WTC11 (cell line): ENCODE data around the gene HIP1R. TPM values are rescaled to one million over a fixed set of nuclear protein-coding genes. Genes with fewer than 3 reads are reported as not detected.

Experiments used
- ATAC-seq: fragments of 200-7000 bp; cut with Tn5 transposase; 2 replicates; pipeline ENCODE4 v1.10.0; 2021; ENCODE audit warnings: mild to moderate bottlenecking, moderate library complexity
- CTCF ChIA-PET: fragments of 300-600 bp; sonication (Branson Sonifier 250); formaldehyde crosslinking; loops from one replicate; lab custom pipeline; 2021; ENCODE audit warnings: antibody characterized with exemption; lab: Charles Lee
- POLR2A ChIA-PET: fragments of 350-600 bp; sonication (Branson Sonifier 250); formaldehyde crosslinking; loops from one replicate; lab custom pipeline; 2021; ENCODE audit warnings: antibody characterized with exemption; lab: Charles Lee
- DNase-seq: peaks from one replicate; pipeline ENCODE4 v3.0.0; 2021; ENCODE audit warnings: low spot score
- H3K27ac Mint-ChIP-seq: 2 replicates; pipeline ENCODE4 v1.8.0; 2021; ENCODE audit warnings: mixed read lengths
- H3K27me3 Mint-ChIP-seq: 2 replicates; pipeline ENCODE4 v1.8.0; 2021; ENCODE audit warnings: low read depth, mild to moderate bottlenecking, moderate library complexity, mixed read lengths
- H3K36me3 Mint-ChIP-seq: 2 replicates; pipeline ENCODE4 v1.8.0; 2021; ENCODE audit warnings: mixed read lengths
- H3K4me1 Mint-ChIP-seq: 2 replicates; pipeline ENCODE4 v1.8.0; 2022; ENCODE audit warnings: mixed read lengths
- H3K4me3 Mint-ChIP-seq: 2 replicates; pipeline ENCODE4 v1.8.0; 2021; ENCODE audit warnings: mild to moderate bottlenecking, moderate library complexity, mixed read lengths
- H3K9me3 Mint-ChIP-seq: 2 replicates; pipeline ENCODE4 v1.8.0; 2021; ENCODE audit warnings: mixed read lengths
- CBFB ChIP-seq: sonication (generic); formaldehyde crosslinking; IDR thresholded peaks from 2 replicates; pipeline ENCODE4 v1.8.1; 2022; ENCODE audit warnings: mild to moderate bottlenecking, low read depth, missing genetic modification reagents
- CREM ChIP-seq: sonication (generic); formaldehyde crosslinking; IDR thresholded peaks from 2 replicates; pipeline ENCODE4 v1.8.1; 2022; ENCODE audit warnings: mild to moderate bottlenecking, missing genetic modification reagents, moderate library complexity
- ETV6 ChIP-seq: sonication (generic); formaldehyde crosslinking; IDR thresholded peaks from 2 replicates; pipeline ENCODE4 v1.8.1; 2022; ENCODE audit warnings: mild to moderate bottlenecking, missing genetic modification reagents
- GABPB1 ChIP-seq: sonication (generic); formaldehyde crosslinking; IDR thresholded peaks from 2 replicates; pipeline ENCODE4 v1.8.1; 2023; ENCODE audit warnings: mild to moderate bottlenecking, missing genetic modification reagents
- GTF2I ChIP-seq: fragments of 250-450 bp; sonication (Bioruptor Pico); conservative IDR thresholded peaks from 2 replicates; pipeline ENCODE4 v1.4.0; 2021; ENCODE audit warnings: mild to moderate bottlenecking
- NR1H2 ChIP-seq: sonication (generic); formaldehyde crosslinking; IDR thresholded peaks from 2 replicates; pipeline ENCODE4 v1.9.0; 2021; ENCODE audit warnings: mild to moderate bottlenecking, moderate library complexity, missing genetic modification reagents
- NR3C1 ChIP-seq: sonication (generic); formaldehyde crosslinking; conservative IDR thresholded peaks from 2 replicates; pipeline ENCODE4 v1.8.1; 2023; ENCODE audit warnings: low read depth, mild to moderate bottlenecking, missing genetic modification reagents
- PRDM15 ChIP-seq: sonication (generic); formaldehyde crosslinking; IDR thresholded peaks from 2 replicates; pipeline ENCODE4 v1.8.0; 2022; ENCODE audit warnings: missing genetic modification reagents
- SMAD4 ChIP-seq: sonication (generic); formaldehyde crosslinking; IDR thresholded peaks from 2 replicates; pipeline ENCODE4 v1.8.0; 2022; ENCODE audit warnings: mild to moderate bottlenecking, missing genetic modification reagents
- SOX15 ChIP-seq: fragments of 250-450 bp; sonication (Bioruptor Pico); IDR thresholded peaks from 2 replicates; pipeline ENCODE4 v1.9.0; 2021; ENCODE audit warnings: mild to moderate bottlenecking
- total RNA-seq: library from RNA; stranded (reverse); gene quantifications from 3 replicates; pipeline ENCODE4 v1.2.3, GENCODE V29; 2021
- TF ChIP-seq, protein P1 (sequence below): sonication (generic); formaldehyde crosslinking; IDR thresholded peaks from 2 replicates; pipeline ENCODE4 v1.8.1; 2023; ENCODE audit warnings: mild to moderate bottlenecking, missing genetic modification reagents, moderate library complexity
- TF ChIP-seq, protein P2 (sequence below): sonication (generic); formaldehyde crosslinking; IDR thresholded peaks from 2 replicates; pipeline ENCODE4 v1.8.0; 2023; ENCODE audit warnings: mild to moderate bottlenecking, missing genetic modification reagents
- TF ChIP-seq, protein P3 (sequence below): fragments of 250-450 bp; sonication (Bioruptor Pico); IDR thresholded peaks from 2 replicates; pipeline ENCODE4 v1.9.0; 2021; ENCODE audit warnings: mild to moderate bottlenecking, borderline replicate concordance

Gene HIP1R
- total RNA-seq, 1 experiment from 2014 or later: 45.2 TPM

DNA sequence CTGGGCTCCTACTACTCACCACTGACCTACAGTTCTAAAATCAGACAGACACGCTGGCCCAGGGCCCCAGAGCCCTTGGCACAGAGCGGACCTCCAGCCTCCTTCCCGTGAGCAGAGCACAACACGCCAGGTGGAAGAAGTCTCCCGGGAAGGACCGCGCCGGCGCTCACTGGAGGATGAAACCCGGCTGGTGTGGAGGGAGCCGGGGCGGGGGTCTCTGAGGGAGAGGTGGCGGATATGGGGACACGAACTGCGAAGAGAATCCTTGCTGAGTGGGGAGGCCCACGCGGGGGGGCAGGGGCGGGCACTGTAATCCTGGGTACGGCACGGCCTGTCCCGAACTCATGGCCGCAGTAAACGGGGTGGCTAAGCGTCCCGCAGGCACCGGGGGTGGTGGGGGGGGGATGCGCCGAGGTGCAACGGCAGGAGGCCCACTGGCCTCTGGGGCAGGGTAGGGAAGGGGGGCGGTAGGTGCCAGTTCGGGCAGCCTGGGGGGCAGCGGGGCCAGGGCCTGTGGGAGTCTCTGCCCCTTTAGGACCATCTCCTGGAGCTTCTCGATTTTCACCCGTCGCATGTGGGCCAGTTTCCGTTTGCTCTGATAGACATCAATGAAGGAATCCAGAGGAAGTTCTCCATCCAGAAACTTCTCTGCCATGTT, 31.8 kb downstream of the HIP1R start:
- Mint-ChIP-seq H3K36me3 (peaks cover 24% of the 10 kb centered on the region), H3K9me3 (no peaks in the 10 kb centered on the region), H3K27me3 (peaks cover 77% of the 10 kb centered on the region), H3K4me1 (peaks cover 4% of the 10 kb centered on the region), H3K4me3 (no peak overlapping the region), H3K27ac (no peak overlapping the region)
- ChIA-PET CTCF (interaction anchor here (0.8 to 2.2 kb wide), 28 partner anchors 8 to 715 kb away, joined by 3 to 25 read pairs (median 4); partner anchors contain the start of gene ABCB9), POLR2A (interaction anchor here (1.0 kb wide), 1 partner anchor 365 kb away, joined by 3 read pairs; no protein-coding TSS in a partner anchor)
- TF ChIP-seq CREM (no peak), ETV6 (no peak), PRDM15 (CRISPR knock-in tag) (no peak), NR1H2 (no peak), GTF2I (CRISPR knock-in tag) (no peak), SMAD4 (CRISPR knock-in tag) (no peak), CBFB (CRISPR knock-in tag) (no peak), NR3C1 (no peak), SOX15 (CRISPR knock-in tag) (no peak)
- TF ChIP-seq, protein P1, sequence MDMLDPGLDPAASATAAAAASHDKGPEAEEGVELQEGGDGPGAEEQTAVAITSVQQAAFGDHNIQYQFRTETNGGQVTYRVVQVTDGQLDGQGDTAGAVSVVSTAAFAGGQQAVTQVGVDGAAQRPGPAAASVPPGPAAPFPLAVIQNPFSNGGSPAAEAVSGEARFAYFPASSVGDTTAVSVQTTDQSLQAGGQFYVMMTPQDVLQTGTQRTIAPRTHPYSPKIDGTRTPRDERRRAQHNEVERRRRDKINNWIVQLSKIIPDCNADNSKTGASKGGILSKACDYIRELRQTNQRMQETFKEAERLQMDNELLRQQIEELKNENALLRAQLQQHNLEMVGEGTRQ (CRISPR knock-in tag): no peak
- TF ChIP-seq, protein P2, sequence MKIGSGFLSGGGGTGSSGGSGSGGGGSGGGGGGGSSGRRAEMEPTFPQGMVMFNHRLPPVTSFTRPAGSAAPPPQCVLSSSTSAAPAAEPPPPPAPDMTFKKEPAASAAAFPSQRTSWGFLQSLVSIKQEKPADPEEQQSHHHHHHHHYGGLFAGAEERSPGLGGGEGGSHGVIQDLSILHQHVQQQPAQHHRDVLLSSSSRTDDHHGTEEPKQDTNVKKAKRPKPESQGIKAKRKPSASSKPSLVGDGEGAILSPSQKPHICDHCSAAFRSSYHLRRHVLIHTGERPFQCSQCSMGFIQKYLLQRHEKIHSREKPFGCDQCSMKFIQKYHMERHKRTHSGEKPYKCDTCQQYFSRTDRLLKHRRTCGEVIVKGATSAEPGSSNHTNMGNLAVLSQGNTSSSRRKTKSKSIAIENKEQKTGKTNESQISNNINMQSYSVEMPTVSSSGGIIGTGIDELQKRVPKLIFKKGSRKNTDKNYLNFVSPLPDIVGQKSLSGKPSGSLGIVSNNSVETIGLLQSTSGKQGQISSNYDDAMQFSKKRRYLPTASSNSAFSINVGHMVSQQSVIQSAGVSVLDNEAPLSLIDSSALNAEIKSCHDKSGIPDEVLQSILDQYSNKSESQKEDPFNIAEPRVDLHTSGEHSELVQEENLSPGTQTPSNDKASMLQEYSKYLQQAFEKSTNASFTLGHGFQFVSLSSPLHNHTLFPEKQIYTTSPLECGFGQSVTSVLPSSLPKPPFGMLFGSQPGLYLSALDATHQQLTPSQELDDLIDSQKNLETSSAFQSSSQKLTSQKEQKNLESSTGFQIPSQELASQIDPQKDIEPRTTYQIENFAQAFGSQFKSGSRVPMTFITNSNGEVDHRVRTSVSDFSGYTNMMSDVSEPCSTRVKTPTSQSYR (CRISPR knock-in tag): no peak
- ATAC-seq (no peak), DNase-seq (peak; percentile 9)

- CTCF ChIA-PET: interaction anchor here (0.5 to 2.2 kb wide), 34 partner anchors 9 to 714 kb away, joined by 3 to 25 read pairs (median 4); partner anchors contain the start of genes ABCB9 and HIP1R
- peaks cover 11% of the 10 kb centered on the region for H3K4me1 Mint-ChIP-seq
- peak; percentile 77 for ATAC-seq
- peaks cover 85% of the 10 kb centered on the region for H3K27me3 Mint-ChIP-seq
- no peaks in the 10 kb centered on the region for H3K9me3 Mint-ChIP-seq
- H3K36me3 Mint-ChIP-seq: peaks cover 24% of the 10 kb centered on the region
- peak; percentile 71 for DNase-seq
- POLR2A ChIA-PET: interaction anchor here (1.0 kb wide), 1 partner anchor 365 kb away, joined by 3 read pairs; no protein-coding TSS in a partner anchor
- TF ChIP-seq GABPB1 (CRISPR knock-in tag): 0 out of 2 replicates have a peak, but pooled peaks have one; percentile 30
- TF ChIP-seq, protein P3, sequence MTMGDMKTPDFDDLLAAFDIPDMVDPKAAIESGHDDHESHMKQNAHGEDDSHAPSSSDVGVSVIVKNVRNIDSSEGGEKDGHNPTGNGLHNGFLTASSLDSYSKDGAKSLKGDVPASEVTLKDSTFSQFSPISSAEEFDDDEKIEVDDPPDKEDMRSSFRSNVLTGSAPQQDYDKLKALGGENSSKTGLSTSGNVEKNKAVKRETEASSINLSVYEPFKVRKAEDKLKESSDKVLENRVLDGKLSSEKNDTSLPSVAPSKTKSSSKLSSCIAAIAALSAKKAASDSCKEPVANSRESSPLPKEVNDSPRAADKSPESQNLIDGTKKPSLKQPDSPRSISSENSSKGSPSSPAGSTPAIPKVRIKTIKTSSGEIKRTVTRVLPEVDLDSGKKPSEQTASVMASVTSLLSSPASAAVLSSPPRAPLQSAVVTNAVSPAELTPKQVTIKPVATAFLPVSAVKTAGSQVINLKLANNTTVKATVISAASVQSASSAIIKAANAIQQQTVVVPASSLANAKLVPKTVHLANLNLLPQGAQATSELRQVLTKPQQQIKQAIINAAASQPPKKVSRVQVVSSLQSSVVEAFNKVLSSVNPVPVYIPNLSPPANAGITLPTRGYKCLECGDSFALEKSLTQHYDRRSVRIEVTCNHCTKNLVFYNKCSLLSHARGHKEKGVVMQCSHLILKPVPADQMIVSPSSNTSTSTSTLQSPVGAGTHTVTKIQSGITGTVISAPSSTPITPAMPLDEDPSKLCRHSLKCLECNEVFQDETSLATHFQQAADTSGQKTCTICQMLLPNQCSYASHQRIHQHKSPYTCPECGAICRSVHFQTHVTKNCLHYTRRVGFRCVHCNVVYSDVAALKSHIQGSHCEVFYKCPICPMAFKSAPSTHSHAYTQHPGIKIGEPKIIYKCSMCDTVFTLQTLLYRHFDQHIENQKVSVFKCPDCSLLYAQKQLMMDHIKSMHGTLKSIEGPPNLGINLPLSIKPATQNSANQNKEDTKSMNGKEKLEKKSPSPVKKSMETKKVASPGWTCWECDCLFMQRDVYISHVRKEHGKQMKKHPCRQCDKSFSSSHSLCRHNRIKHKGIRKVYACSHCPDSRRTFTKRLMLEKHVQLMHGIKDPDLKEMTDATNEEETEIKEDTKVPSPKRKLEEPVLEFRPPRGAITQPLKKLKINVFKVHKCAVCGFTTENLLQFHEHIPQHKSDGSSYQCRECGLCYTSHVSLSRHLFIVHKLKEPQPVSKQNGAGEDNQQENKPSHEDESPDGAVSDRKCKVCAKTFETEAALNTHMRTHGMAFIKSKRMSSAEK (CRISPR knock-in tag): no peak
- no peak overlapping the region for H3K27ac Mint-ChIP-seq
- no peak overlapping the region for H3K4me3 Mint-ChIP-seq
Measured at GRCh38 chr12:122867691-122868461, 32.6 kb downstream of the HIP1R start.
